GM12872 (cell line): Measurements from ENCODE around the gene TP53TG5.

ENCODE experiments used
- TF ChIP-seq, protein P1 (sequence below): IDR thresholded peaks from 3 replicates; pipeline ENCODE4 v1.5.1; 2011; ENCODE audit warnings: low read depth, mild to moderate bottlenecking, low read length, moderate library complexity; ENCODE audit not compliant: insufficient read depth

TP53TG5 gene

DNA sequence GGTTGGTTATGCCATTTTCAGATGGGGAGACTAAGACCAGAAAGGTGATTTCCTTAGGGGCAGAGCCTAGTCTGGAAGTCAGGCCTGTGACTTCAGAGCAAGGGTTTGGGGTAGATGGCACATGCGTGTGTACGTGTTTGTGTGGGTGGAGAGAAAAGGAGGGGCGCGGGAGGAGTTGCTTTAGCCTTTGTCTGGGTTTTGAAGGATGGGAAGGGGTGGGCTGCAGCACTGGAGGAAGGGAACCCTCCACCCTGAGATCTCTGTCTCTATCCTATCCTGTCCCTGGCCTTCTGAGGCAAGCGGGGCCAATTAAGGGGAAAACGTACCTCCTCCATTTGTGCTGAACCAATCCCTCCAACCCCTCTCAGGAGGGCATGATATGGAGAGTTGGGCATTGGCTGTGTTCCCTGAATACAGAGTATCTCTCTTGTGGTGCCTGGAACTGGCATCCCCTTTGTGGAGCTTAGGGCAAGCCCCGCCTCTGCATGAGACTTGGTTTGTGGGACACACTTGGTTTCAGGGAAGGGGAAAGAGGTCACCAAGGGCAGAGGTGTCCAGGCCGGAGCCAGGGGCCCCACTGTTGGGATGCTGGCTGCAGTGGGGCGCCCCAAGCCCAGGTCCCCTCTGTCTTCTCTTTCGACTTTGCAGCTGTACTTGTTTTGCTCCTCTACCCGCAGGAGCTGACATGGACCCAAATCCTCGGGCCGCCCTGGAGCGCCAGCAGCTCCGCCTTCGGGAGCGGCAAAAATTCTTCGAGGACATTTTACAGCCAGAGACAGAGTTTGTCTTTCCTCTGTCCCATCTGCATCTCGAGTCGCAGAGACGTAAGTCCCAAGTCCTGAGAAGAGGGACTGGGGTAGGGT lies 29.9 kb upstream of the TP53TG5 start, which contains the start of gene DBNDD2:
Gene DBNDD2 (plus strand): TSS at position 507 of the 863 bp plus-strand sequence. CDS start 179 bp downstream, at position 686.
- TF ChIP-seq, protein P1, sequence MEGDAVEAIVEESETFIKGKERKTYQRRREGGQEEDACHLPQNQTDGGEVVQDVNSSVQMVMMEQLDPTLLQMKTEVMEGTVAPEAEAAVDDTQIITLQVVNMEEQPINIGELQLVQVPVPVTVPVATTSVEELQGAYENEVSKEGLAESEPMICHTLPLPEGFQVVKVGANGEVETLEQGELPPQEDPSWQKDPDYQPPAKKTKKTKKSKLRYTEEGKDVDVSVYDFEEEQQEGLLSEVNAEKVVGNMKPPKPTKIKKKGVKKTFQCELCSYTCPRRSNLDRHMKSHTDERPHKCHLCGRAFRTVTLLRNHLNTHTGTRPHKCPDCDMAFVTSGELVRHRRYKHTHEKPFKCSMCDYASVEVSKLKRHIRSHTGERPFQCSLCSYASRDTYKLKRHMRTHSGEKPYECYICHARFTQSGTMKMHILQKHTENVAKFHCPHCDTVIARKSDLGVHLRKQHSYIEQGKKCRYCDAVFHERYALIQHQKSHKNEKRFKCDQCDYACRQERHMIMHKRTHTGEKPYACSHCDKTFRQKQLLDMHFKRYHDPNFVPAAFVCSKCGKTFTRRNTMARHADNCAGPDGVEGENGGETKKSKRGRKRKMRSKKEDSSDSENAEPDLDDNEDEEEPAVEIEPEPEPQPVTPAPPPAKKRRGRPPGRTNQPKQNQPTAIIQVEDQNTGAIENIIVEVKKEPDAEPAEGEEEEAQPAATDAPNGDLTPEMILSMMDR: no peak

DNA sequence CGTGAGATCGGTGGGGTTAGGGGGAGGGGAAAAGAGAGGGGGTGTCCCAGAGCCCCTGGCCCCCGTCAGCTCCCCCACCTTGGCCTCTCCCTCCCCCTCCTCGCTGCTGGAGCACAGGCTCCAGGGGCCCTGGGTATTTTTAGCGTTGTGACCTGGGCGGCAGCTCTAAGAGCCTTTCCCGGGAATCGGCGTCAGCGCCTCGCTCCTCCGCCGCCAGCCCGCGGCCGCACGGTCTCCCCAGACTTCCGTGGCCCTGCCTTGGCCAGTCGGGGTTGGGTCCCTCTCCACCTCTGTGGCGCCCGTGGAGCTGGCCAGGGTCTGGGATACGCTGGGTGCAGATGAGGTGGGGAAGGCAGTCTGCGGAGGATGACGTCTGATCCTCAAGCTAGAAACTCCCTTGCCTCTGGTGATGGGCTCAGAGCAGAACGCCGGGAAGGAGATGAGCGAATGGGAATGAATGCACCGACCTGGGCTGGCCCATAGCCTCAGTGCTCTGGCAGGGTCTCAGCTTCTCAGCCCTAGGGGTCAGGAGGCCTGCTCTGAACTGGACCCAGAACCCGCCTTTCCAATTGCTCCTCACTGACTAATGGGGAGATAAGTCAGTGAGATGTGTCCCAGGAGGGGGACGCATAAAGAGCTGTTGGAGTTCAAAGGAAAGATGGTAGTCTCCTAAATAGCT lies 29.1 kb upstream of the TP53TG5 start:
- TF ChIP-seq, protein P1: no peak

DNA sequence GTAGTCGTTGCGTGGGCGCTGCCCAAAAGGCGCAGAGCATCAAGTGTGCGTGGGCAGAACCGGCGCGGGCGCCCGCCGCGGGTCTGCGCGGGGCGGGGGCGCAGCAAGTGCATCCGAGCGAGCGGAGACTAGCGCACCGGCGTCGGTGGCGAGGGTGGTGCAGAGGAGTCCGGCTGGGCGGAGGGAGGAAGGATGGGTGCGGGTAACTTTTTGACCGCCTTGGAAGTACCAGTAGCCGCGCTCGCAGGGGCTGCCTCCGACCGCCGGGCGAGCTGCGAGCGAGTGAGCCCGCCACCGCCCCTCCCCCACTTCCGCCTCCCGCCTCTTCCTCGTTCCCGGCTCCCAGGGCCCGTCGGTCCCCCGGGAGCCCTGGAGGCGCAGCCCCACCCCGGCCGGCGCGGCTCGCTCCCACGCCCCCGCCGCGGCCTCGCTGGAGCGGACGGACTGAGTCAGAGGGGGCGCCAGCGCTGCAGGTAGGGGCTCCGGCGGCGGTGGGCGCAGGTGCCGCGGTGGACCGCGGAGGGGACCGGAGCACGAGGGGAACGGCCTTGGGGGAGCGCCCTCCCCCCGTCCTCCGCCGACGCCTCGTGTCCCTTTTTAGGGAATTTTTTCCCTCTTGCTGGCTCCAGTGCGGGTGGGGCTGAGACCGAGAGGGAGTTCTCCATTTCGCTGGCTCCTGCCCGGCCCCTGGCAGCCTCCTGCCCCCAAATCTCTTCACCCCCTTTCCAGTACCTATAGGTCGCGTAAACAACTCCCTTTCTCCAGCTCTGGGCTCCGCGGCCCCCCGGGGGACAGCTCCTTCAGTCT lies 28.3 kb upstream of the TP53TG5 start:
- TF ChIP-seq, protein P1: no peak

DNA sequence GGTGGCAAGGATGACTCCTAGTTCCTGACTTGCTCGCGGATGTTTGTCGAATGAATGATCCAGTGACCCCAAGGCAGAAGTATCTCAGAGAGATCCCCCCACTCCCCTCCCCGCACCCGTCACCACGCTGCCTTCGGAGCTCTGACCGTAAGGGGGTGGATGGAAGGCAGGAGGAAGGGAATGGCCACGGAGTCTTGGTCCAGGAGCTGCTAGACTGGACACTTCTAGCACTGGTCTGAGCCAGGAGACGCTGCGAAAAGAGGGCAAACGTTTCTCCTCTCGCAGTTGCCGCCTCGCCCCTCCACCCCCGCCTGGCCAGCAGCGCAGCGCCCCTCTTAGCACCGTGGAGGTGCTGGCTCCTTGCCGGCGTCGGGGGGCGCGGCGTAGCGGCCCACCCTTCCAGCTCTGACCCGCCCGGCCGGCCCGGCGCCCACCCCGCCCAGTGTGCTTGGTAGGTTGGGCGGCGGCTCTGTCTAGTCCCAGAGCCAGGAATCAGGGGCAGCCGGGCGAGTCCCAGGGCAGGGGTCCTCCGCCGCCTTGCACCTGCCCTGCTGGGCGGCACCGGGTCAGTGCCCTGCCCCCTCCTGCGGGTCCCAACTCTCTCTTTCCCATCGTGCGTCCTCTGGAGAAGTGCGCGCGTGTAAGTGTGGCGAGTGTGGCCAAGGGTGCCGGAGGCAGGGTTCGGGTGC lies 27.6 kb upstream of the TP53TG5 start:
- TF ChIP-seq, protein P1: no peak

- TF ChIP-seq, protein P1: no peak
These were observed 26.3 kb upstream of the TP53TG5 start for GRCh38 chr20:45404438-45404837.

DNA sequence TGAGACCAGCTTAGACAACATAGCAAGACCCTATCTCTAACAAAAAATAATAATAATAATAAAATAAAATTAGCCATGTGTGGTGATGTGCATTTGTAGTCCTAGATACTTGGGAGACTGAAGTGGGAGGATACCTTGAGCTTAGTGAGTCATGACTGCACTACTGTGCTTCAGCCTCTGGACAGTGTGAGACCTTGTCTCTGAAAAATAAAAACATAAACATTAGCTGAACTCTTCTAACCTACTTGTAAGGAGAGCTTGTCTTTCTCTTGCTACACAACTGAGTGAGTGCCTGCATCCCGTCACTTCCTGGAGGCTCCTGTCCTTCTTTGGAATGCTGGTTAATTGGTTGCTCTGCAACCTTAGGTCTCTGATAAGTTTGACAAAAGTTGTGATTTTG lies 24.8 kb upstream of the TP53TG5 start:
- TF ChIP-seq, protein P1: no peak
